Activated naive CD8-positive, alpha-beta T cell treated with anti-CD3 and anti-CD28 coated beads, Interleukin-2, amount 50 U/mL, for 24 hours (primary cell): ENCODE measurements around the gene ACBD4.

Experiments used
- ATAC-seq: fragments of 150-1000 bp; cut with Tn5 transposase; one replicate; pipeline ENCODE4 v1.10.0; 2021
- DNase-seq: peaks from one replicate; pipeline ENCODE4 v3.0.0; 2021
- H3K27ac Mint-ChIP-seq: one replicate; pipeline ENCODE4 v1.8.0; 2021; ENCODE audit warnings: mild to moderate bottlenecking, mixed read lengths
- H3K27me3 Mint-ChIP-seq: one replicate; pipeline ENCODE4 v1.8.0; 2021; ENCODE audit warnings: mixed read lengths
- H3K36me3 Mint-ChIP-seq: one replicate; pipeline ENCODE4 v1.8.0; 2021; ENCODE audit warnings: low read depth, mixed read lengths
- H3K4me1 Mint-ChIP-seq: one replicate; pipeline ENCODE4 v1.8.0; 2021; ENCODE audit warnings: mixed read lengths
- H3K4me3 Mint-ChIP-seq: one replicate; pipeline ENCODE4 v1.8.0; 2021; ENCODE audit warnings: mild to moderate bottlenecking, moderate library complexity, mixed read lengths
- H3K9me3 Mint-ChIP-seq: one replicate; pipeline ENCODE4 v1.8.0; 2021; ENCODE audit warnings: mixed read lengths

The ACBD4 gene

GRCh38 chr17:45146890-45147580 lies 11.5 kb downstream of the ACBD4 start:
- peaks cover 25% of the 10 kb centered on the region for H3K36me3 Mint-ChIP-seq
- peak overlapping the region; percentile 97 for H3K4me3 Mint-ChIP-seq
- H3K27me3 Mint-ChIP-seq = peaks cover 4% of the 10 kb centered on the region
- ATAC-seq (no peak), DNase-seq (no peak)
- H3K9me3 Mint-ChIP-seq = no peaks in the 10 kb centered on the region
- peaks cover 55% of the 10 kb centered on the region for H3K4me1 Mint-ChIP-seq
- H3K27ac Mint-ChIP-seq = peak overlapping the region; percentile 100

GRCh38 chr17:45147581-45148182 lies 12.2 kb downstream of the ACBD4 start:
- peaks cover 55% of the 10 kb centered on the region for H3K4me1 Mint-ChIP-seq
- H3K4me3 Mint-ChIP-seq = peak overlapping the region; percentile 97
- peaks cover 4% of the 10 kb centered on the region for H3K27me3 Mint-ChIP-seq
- H3K9me3 Mint-ChIP-seq = no peaks in the 10 kb centered on the region
- peaks cover 25% of the 10 kb centered on the region for H3K36me3 Mint-ChIP-seq
- peak; percentile 30 for ATAC-seq
- DNase-seq = peak; percentile 84
- peak overlapping the region; percentile 100 for H3K27ac Mint-ChIP-seq

- H3K27ac Mint-ChIP-seq = peak within 1 kb of the TSS; percentile 100
- peaks cover 25% of the 10 kb centered on the region for H3K36me3 Mint-ChIP-seq
- peak; percentile 99 for DNase-seq
- H3K4me1 Mint-ChIP-seq = peaks cover 54% of the 10 kb centered on the region
- no peaks in the 10 kb centered on the region for H3K9me3 Mint-ChIP-seq
- peaks cover 4% of the 10 kb centered on the region for H3K27me3 Mint-ChIP-seq
- peak within 1 kb of the TSS; percentile 97 for H3K4me3 Mint-ChIP-seq
- ATAC-seq = peak; percentile 75
Measured at GRCh38 chr17:45148183-45149036, 12.9 kb downstream of the ACBD4 start, which contains the start of gene HEXIM1. Gene HEXIM1 (plus strand): TSS chr17:45148475. CDS start chr17:45149191, 716 bp downstream.

GRCh38 chr17:45149037-45149668 lies 13.7 kb downstream of the ACBD4 start:
- Mint-ChIP-seq H3K4me1 (peaks cover 47% of the 10 kb centered on the region), H3K27me3 (peaks cover 4% of the 10 kb centered on the region), H3K4me3 (peak overlapping the region; percentile 97), H3K27ac (peak overlapping the region; percentile 100), H3K9me3 (no peaks in the 10 kb centered on the region), H3K36me3 (peaks cover 25% of the 10 kb centered on the region)
- DNase-seq = peak; percentile 86
- peak; percentile 53 for ATAC-seq

GRCh38 chr17:45149669-45150664 lies 14.5 kb downstream of the ACBD4 start:
- H3K36me3 Mint-ChIP-seq = peaks cover 25% of the 10 kb centered on the region
- DNase-seq (peak; percentile 51), ATAC-seq (no peak)
- H3K27me3 Mint-ChIP-seq = peaks cover 4% of the 10 kb centered on the region
- H3K4me1 Mint-ChIP-seq = peaks cover 44% of the 10 kb centered on the region
- H3K27ac Mint-ChIP-seq = peak overlapping the region; percentile 100
- peak overlapping the region; percentile 97 for H3K4me3 Mint-ChIP-seq
- no peaks in the 10 kb centered on the region for H3K9me3 Mint-ChIP-seq

- Mint-ChIP-seq H3K4me3 (peak overlapping the region; percentile 97), H3K36me3 (peaks cover 25% of the 10 kb centered on the region), H3K4me1 (peaks cover 43% of the 10 kb centered on the region), H3K9me3 (no peaks in the 10 kb centered on the region), H3K27me3 (peaks cover 4% of the 10 kb centered on the region), H3K27ac (peak overlapping the region; percentile 62)
- DNase-seq (no peak), ATAC-seq (no peak)
Measured at GRCh38 chr17:45150911-45151809, 15.7 kb downstream of the ACBD4 start.

- H3K4me3 Mint-ChIP-seq = no peak overlapping the region
- ATAC-seq (peak; percentile 50), DNase-seq (no peak)
- no peak overlapping the region for H3K27ac Mint-ChIP-seq
- H3K36me3 Mint-ChIP-seq = peaks cover 22% of the 10 kb centered on the region
- no peaks in the 10 kb centered on the region for H3K27me3 Mint-ChIP-seq
- H3K4me1 Mint-ChIP-seq = peaks cover 43% of the 10 kb centered on the region
- no peaks in the 10 kb centered on the region for H3K9me3 Mint-ChIP-seq
Measured at GRCh38 chr17:45155029-45155428, 19.5 kb downstream of the ACBD4 start.

GRCh38 chr17:45155483-45155882 lies 20.0 kb downstream of the ACBD4 start:
- peak overlapping the region; percentile 75 for H3K27ac Mint-ChIP-seq
- no peaks in the 10 kb centered on the region for H3K27me3 Mint-ChIP-seq
- H3K9me3 Mint-ChIP-seq = no peaks in the 10 kb centered on the region
- DNase-seq = no peak
- no peak for ATAC-seq
- peaks cover 43% of the 10 kb centered on the region for H3K4me1 Mint-ChIP-seq
- peaks cover 22% of the 10 kb centered on the region for H3K36me3 Mint-ChIP-seq
- no peak overlapping the region for H3K4me3 Mint-ChIP-seq

GRCh38 chr17:45156242-45156641 lies 20.8 kb downstream of the ACBD4 start:
- no peaks in the 10 kb centered on the region for H3K9me3 Mint-ChIP-seq
- ATAC-seq = no peak
- H3K36me3 Mint-ChIP-seq = peaks cover 18% of the 10 kb centered on the region
- no peak overlapping the region for H3K27ac Mint-ChIP-seq
- H3K4me1 Mint-ChIP-seq = peaks cover 40% of the 10 kb centered on the region
- DNase-seq = no peak
- no peaks in the 10 kb centered on the region for H3K27me3 Mint-ChIP-seq
- H3K4me3 Mint-ChIP-seq = no peak overlapping the region

- Mint-ChIP-seq H3K4me3 (peak overlapping the region; percentile 96), H3K4me1 (peaks cover 45% of the 10 kb centered on the region), H3K36me3 (peaks cover 18% of the 10 kb centered on the region), H3K27ac (peak overlapping the region; percentile 96), H3K27me3 (no peaks in the 10 kb centered on the region), H3K9me3 (no peaks in the 10 kb centered on the region)
- peak; percentile 5 for ATAC-seq
- peak; percentile 63 for DNase-seq
Measured at GRCh38 chr17:45160447-45161287, 25.2 kb downstream of the ACBD4 start.

GRCh38 chr17:45161288-45162024 lies 26.0 kb downstream of the ACBD4 start, which contains the start of gene HEXIM2:
Gene HEXIM2 (plus strand): TSS chr17:45161875. CDS start chr17:45162794, 919 bp downstream.
- DNase-seq = peak; percentile 97
- Mint-ChIP-seq H3K9me3 (no peaks in the 10 kb centered on the region), H3K36me3 (peaks cover 20% of the 10 kb centered on the region), H3K4me3 (peak within 1 kb of the TSS; percentile 96), H3K27me3 (no peaks in the 10 kb centered on the region), H3K27ac (peak within 1 kb of the TSS; percentile 96), H3K4me1 (peaks cover 41% of the 10 kb centered on the region)
- ATAC-seq = peak; percentile 98
